Body of pancreas (tissue), 4 donors: ENCODE data around the gene COPS7B. TPM values are rescaled to one million over a fixed set of nuclear protein-coding genes. Genes with fewer than 3 reads are reported as not detected.
"Not testable (repeated sequence)": the region's sequence is repeated elsewhere in the genome, so short reads cannot be mapped to it uniquely, and the experiment has no call there.

Experiments
- ATAC-seq: fragments of 150-250 bp; one replicate; pipeline ENCODE4 v1.9.1; 2016
- DNase-seq, 4 donors: peaks; one replicate each; pipeline ENCODE4 v3.0.0-alpha.2; 2019
- H3K27ac ChIP-seq, 4 donors: fragments of 200-600 bp; sonication (generic); 1 replicate in 3 of 4; 2 replicates in 1 of 4; pipeline versions ENCODE4 v1.5.1 to v1.6.1; 2016 to 2019; ENCODE audit warnings: mild to moderate bottlenecking in 1 of 4, mixed read lengths in 1 of 4, moderate library complexity in 1 of 4
- H3K27me3 ChIP-seq, 2 donors: fragments of 200-600 bp; sonication (generic); one replicate each; pipeline ENCODE4 v1.6.0; 2016; ENCODE audit warnings: mild to moderate bottlenecking in 1 of 2
- H3K36me3 ChIP-seq, 2 donors: fragments of 200-600 bp; sonication (generic); replicated peaks in 1 of 2; 2 replicates each; pipeline ENCODE4 v1.5.1; 2016; ENCODE audit warnings: low read depth in 2 of 2; ENCODE audit not compliant: insufficient read depth in 1 of 2
- H3K4me1 ChIP-seq: fragments of 200-600 bp; sonication (generic); one replicate; pipeline ENCODE4 v1.6.0; 2016
- H3K4me3 ChIP-seq, 2 donors: fragments of 200-600 bp; sonication (generic); 1 replicate in 1 of 2; 2 replicates in 1 of 2; pipeline ENCODE4 v1.5.1; 2016 to 2019
- H3K9me3 ChIP-seq, 3 donors: fragments of 200-600 bp; sonication (generic); 1 replicate in 2 of 3; 2 replicates in 1 of 3; pipeline ENCODE4 v1.5.1; 2016
- POLR2A ChIP-seq, 3 donors: fragments of 450-650 bp; IDR thresholded peaks; one replicate each; pipeline ENCODE4 v1.6.1; 2016; ENCODE audit warnings: antibody characterized with exemption in 3 of 3, mild to moderate bottlenecking in 2 of 3
- WGBS, 2 donors: methylation state at CpG; one replicate each; pipeline ENCODE4 v1.1.5; 2017; 5-methylcytosine and 5-hydroxymethylcytosine counted together
- intact Hi-C: fragments of 100-400 bp; cut with DNase I; formaldehyde crosslinking; loops from one replicate; pipeline ENCODE4 v1.15.1; 2023
- total RNA-seq, 2 donors: library from RNA; depleted of rRNA; stranded (reverse); fragments of >200 nt; gene quantifications; one replicate each; pipeline ENCODE4 v1.1.0, GENCODE V29; 2016
- TF ChIP-seq, protein P1 (sequence below), 7 experiments: fragments of 450-650 bp in 4 of 7; fragments of 200-600 bp in 3 of 7; sonication (generic) in 3 of 7; IDR thresholded peaks; one replicate each; pipeline ENCODE4 v1.5.1; 2016 to 2019; ENCODE audit warnings: antibody characterized with exemption in 7 of 7

COPS7B gene
- total RNA-seq = 10 to 100 TPM; 16.9 to 24.7 TPM

DNA sequence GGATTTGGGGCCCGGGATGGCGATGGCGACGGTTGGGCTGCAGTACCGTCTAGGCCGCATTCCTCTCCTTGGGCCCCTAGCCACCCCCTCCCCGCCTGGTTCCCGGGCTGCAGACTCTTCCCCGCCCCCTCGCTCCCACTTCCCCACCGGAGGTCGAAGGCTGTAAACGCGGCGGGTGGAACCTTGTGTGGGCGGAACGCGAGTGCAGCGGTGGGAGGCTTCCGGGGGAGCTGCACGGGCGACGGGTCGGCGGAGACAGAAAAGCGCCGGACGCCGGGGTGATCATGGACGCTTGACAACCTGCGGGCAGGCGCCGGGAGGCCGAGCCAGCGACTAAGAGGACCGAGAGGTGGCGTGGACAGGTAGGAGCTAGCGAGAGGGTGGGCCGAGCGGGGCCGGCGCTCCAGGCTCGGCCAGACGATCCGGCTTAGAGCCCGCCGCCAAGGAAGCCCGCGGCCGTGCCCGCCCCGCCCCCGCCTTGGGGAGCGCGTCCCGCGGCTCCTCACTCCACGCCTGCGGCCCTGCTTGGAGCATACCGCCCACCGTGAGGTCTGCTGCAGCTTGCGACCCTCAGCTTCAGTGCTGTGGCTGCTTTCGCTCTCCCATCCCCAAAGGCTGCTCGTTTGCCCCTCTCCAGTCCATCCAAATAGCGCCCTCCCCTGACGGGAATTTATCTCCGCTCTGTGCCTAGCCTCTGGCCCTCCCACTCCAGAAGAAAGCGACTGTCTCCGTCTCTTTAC is at the start of gene COPS7B:
Gene COPS7B, plus strand, starts transcription at position 269 of the 740 bp plus-strand sequence. CDS start 2,126 bp downstream, outside the sequence.
- 0 to 2% methylated on average over 6 to 65 of the region's 69 CpGs for WGBS, 2 donors
- peak; percentile 62 for ATAC-seq
- Histone ChIP-seq H3K27ac (peak within 1 kb of the TSS in 3 of 4 donors; percentile 45 to 61 (median 55)), H3K27me3 (no peaks in the 10 kb centered on the region), H3K4me3 (peak within 1 kb of the TSS; percentile 87 to 91), H3K36me3 (no peaks in the 10 kb centered on the region), H3K4me1 (peaks cover 52% of the 10 kb centered on the region), H3K9me3 (no peaks in the 10 kb centered on the region)
- peak; percentile 78 to 87 (median 78) for DNase-seq
- intact Hi-C loops = no loop called here
- TF ChIP-seq, protein P1, sequence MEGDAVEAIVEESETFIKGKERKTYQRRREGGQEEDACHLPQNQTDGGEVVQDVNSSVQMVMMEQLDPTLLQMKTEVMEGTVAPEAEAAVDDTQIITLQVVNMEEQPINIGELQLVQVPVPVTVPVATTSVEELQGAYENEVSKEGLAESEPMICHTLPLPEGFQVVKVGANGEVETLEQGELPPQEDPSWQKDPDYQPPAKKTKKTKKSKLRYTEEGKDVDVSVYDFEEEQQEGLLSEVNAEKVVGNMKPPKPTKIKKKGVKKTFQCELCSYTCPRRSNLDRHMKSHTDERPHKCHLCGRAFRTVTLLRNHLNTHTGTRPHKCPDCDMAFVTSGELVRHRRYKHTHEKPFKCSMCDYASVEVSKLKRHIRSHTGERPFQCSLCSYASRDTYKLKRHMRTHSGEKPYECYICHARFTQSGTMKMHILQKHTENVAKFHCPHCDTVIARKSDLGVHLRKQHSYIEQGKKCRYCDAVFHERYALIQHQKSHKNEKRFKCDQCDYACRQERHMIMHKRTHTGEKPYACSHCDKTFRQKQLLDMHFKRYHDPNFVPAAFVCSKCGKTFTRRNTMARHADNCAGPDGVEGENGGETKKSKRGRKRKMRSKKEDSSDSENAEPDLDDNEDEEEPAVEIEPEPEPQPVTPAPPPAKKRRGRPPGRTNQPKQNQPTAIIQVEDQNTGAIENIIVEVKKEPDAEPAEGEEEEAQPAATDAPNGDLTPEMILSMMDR (IDR thresholded peaks at IDR 0.05) = peak in 2 of 7 experiments; percentile 9 to 17
- TF ChIP-seq POLR2A (IDR thresholded peaks at IDR 0.05) = peak in 2 of 3 donors; percentile 30 to 42

DNA sequence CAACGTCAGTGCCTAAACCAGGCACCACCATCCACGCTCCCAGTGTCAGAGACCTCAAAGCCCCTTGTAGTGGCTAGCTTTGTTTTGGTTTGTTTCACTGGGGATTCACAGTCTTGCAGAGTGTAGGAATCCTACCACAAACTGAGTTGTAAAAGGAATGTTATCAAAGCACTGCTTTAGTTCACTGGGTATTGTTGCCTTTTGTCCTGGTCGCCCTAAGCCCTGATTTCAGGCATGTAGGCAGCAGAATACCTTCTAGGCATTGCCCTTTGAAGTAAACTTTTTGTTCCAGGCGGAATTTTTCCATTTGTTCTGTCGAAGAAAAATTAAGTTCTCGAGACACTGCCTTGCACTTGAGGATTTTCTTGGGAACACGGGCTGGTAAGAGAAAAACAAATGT is 48.5 kb upstream of the COPS7B start:
- Histone ChIP-seq H3K4me3 (no peak overlapping the region), H3K4me1 (no peaks in the 10 kb centered on the region), H3K9me3 (no peaks in the 10 kb centered on the region), H3K27ac (no peak overlapping the region), H3K36me3 (no peaks in the 10 kb centered on the region), H3K27me3 (no peaks in the 10 kb centered on the region)
- intact Hi-C loops = no loop called here
- ATAC-seq (no peak), DNase-seq (no peak)
- TF ChIP-seq POLR2A (IDR thresholded peaks at IDR 0.05) = no peak
- TF ChIP-seq, protein P1 (IDR thresholded peaks at IDR 0.05) = no peak
- WGBS, 2 donors = 87 to 88% methylated on average over 7 of the region's 7 CpGs

DNA sequence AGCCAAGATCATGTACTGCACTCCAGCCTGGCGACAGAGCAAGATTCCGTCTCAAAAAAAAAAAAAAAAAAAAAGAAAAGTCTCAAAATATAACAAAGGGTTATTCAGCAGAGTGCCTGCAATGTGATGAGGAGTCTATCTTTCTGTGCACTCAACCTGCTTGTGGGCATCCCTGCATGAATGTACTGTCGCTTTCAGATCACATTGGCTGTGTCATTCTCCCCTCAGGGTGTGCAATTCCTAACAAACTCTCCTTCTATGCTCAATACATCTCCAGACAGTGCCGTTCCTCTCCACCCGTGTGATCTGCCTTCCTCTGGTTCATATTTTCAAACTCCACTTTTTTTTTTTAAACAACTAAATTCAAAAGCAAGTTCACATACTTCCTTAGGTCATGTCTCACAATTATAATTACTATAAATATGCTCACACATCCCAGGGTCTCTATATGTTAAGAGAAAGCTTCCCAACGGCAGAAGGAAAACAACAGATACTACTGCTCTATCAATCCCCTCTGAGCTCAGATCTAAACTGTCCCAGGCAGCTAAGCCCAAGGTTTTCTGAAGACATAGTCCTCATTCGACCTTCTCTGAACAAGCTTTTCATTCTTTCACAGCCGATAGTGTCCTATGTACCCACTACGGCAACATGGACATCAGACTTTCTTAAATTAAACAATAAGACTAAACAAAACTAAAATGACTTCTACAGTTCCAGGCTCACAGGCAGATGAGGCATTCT is 42.7 kb upstream of the COPS7B start:
- no peak overlapping the region for H3K4me3 ChIP-seq
- H3K36me3 ChIP-seq = no peaks in the 10 kb centered on the region
- intact Hi-C loops = no loop called here
- H3K27me3 ChIP-seq = no peaks in the 10 kb centered on the region
- no peaks in the 10 kb centered on the region for H3K4me1 ChIP-seq
- H3K27ac ChIP-seq = no peak overlapping the region
- DNase-seq (no peak), ATAC-seq (no peak)
- 66 to 75% methylated on average over 9 of the region's 9 CpGs for WGBS, 2 donors
- H3K9me3 ChIP-seq = no peaks in the 10 kb centered on the region
- no peak for TF ChIP-seq POLR2A (IDR thresholded peaks at IDR 0.05)
- TF ChIP-seq, protein P1 (IDR thresholded peaks at IDR 0.05) = no peak

DNA sequence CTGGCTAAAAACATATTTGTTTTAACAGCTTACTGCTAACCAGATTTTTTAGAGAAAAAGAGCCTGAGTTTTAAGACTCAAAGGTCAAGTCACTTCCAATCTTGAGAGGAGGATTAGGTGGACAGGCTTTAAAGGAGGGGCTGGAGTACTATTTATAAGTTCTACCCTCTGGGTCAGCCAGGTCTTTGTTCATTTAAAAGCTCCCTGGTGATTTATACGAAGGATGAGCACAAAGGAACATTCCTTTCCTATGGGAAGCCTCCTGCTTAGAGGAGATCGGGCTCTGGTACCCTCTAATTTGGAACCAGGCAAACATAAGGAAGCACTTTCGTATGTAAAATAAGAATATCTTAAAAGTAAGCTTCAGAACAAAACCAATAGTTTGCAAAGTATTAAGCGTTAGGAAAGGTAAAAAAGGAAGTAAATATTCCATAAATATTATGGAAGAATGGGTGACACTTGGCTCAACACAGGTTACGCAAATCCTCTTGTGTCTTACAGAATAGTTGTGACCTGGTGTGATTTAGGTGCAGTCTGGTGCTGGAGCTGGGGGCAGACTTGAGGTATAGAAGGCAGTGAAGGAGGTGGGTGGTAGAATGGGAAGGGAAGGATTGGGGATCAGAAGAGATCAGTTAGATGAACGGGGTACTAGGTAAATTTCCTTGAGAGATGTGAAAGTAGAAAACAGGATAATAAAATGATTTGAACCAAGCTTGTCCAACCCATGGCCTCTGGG is 40.8 kb upstream of the COPS7B start:
- TF ChIP-seq, protein P1 (IDR thresholded peaks at IDR 0.05) = no peak
- no peak for TF ChIP-seq POLR2A (IDR thresholded peaks at IDR 0.05)
- no peaks in the 10 kb centered on the region for H3K27me3 ChIP-seq
- 71 to 80% methylated on average over 6 of the region's 6 CpGs for WGBS, 2 donors

GRCh38 chr2:231748153-231748896 is 37.9 kb upstream of the COPS7B start:
- WGBS, 2 donors = 83 to 88% methylated on average over 6 of the region's 6 CpGs
- H3K27me3 ChIP-seq, H3K4me3 ChIP-seq, H3K36me3 ChIP-seq, H3K27ac ChIP-seq, DNase-seq, ATAC-seq, H3K9me3 ChIP-seq, intact Hi-C loops, H3K4me1 ChIP-seq: not testable (repeated sequence)

More for the DNA sequence above, 40.8 kb upstream of the COPS7B start:
- intact Hi-C loops = no loop called here
- DNase-seq = no peak
- no peaks in the 10 kb centered on the region for H3K4me1 ChIP-seq
- no peak for ATAC-seq
- no peak overlapping the region for H3K4me3 ChIP-seq
- H3K27ac ChIP-seq = no peak overlapping the region
- H3K9me3 ChIP-seq = no peaks in the 10 kb centered on the region
- H3K36me3 ChIP-seq = no peaks in the 10 kb centered on the region

- H3K36me3 ChIP-seq, H3K4me1 ChIP-seq, DNase-seq, H3K4me3 ChIP-seq, intact Hi-C loops, H3K9me3 ChIP-seq, H3K27ac ChIP-seq, ATAC-seq, H3K27me3 ChIP-seq: not testable (repeated sequence)
- WGBS, 2 donors = 90 to 91% methylated on average over 10 of the region's 10 CpGs
Measured at GRCh38 chr2:231749016-231749415, 37.2 kb upstream of the COPS7B start.
